Type B pancreatic cell (in vitro differentiated cells): ENCODE measurements around the gene PCNX4. TPM values are rescaled to one million over a fixed set of nuclear protein-coding genes. Genes with fewer than 3 reads are reported as not detected.

Experiments used
- DNase-seq: peaks from one replicate; pipeline ENCODE4 v3.0.0; 2021; ENCODE audit warnings: mixed read lengths; ENCODE audit not compliant: unreplicated experiment; ENCODE audit errors: extremely low spot score
- H3K27ac Mint-ChIP-seq: 2 replicates; pipeline ENCODE4 v1.8.0; 2021; ENCODE audit warnings: mild to moderate bottlenecking, mixed read lengths
- H3K27me3 Mint-ChIP-seq: 2 replicates; pipeline ENCODE4 v1.8.0; 2021; ENCODE audit warnings: mixed read lengths
- H3K36me3 Mint-ChIP-seq: 2 replicates; pipeline ENCODE4 v1.8.0; 2021; ENCODE audit warnings: mixed read lengths
- H3K4me1 Mint-ChIP-seq: one replicate; pipeline ENCODE4 v1.8.0; 2021; ENCODE audit warnings: mixed read lengths; ENCODE audit not compliant: unreplicated experiment
- H3K4me3 Mint-ChIP-seq: 2 replicates; pipeline ENCODE4 v1.8.0; 2021; ENCODE audit warnings: mild to moderate bottlenecking, mixed read lengths
- H3K9me3 Mint-ChIP-seq: 2 replicates; pipeline ENCODE4 v1.8.0; 2021; ENCODE audit warnings: mixed read lengths
- total RNA-seq: library from RNA; stranded (reverse); gene quantifications from 2 replicates; pipeline ENCODE4 v1.2.1, GENCODE V29; 2021; ENCODE audit warnings: low replicate concordance
- TF ChIP-seq, protein P1 (sequence below): fragments of 200-600 bp; sonication (generic); conservative IDR thresholded peaks from 2 replicates; pipeline ENCODE4 v1.5.0; 2021; ENCODE audit warnings: antibody characterized with exemption, mild to moderate bottlenecking

Gene PCNX4
- total RNA-seq, 1 donor from 2014 or later = 70.2 TPM

DNA sequence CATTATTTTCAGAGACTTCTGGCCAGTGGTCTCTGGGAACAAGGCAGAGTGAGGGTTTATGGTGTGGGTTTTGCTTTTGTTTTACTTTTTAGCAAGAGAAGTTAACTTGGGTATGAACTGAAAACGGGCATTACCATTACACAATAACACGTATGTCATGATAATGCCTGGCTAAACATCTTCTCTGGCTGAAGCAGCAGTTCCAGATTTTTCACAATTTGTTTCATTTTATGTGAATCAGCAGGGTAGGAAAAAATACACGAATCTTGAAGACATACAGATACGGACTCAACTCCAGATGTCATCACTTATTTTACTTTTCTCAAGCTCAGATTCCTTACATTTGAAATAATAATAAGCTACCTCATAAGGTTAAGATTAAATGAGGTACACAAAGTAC lies 2.5 kb upstream of the PCNX4 start:
- Mint-ChIP-seq H3K27me3 (no peaks in the 10 kb centered on the region), H3K4me3 (peak overlapping the region; percentile 33), H3K9me3 (no peaks in the 10 kb centered on the region), H3K27ac (no peak overlapping the region), H3K36me3 (no peaks in the 10 kb centered on the region), H3K4me1 (peaks cover 14% of the 10 kb centered on the region)
- no peak for DNase-seq
- TF ChIP-seq, protein P1, sequence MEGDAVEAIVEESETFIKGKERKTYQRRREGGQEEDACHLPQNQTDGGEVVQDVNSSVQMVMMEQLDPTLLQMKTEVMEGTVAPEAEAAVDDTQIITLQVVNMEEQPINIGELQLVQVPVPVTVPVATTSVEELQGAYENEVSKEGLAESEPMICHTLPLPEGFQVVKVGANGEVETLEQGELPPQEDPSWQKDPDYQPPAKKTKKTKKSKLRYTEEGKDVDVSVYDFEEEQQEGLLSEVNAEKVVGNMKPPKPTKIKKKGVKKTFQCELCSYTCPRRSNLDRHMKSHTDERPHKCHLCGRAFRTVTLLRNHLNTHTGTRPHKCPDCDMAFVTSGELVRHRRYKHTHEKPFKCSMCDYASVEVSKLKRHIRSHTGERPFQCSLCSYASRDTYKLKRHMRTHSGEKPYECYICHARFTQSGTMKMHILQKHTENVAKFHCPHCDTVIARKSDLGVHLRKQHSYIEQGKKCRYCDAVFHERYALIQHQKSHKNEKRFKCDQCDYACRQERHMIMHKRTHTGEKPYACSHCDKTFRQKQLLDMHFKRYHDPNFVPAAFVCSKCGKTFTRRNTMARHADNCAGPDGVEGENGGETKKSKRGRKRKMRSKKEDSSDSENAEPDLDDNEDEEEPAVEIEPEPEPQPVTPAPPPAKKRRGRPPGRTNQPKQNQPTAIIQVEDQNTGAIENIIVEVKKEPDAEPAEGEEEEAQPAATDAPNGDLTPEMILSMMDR = no peak

GRCh38 chr14:60090864-60091519 lies 731 bp upstream of the PCNX4 start:
- TF ChIP-seq, protein P1 = no peak
- Mint-ChIP-seq H3K36me3 (peaks cover 5% of the 10 kb centered on the region), H3K9me3 (no peaks in the 10 kb centered on the region), H3K27ac (peak overlapping the region; percentile 94), H3K4me1 (peaks cover 32% of the 10 kb centered on the region), H3K4me3 (peak overlapping the region; percentile 98), H3K27me3 (no peaks in the 10 kb centered on the region)
- DNase-seq = no peak

GRCh38 chr14:60092526-60092920 lies 800 bp downstream of the PCNX4 start:
- TF ChIP-seq, protein P1 = no peak
- peak overlapping the region; percentile 94 for H3K27ac Mint-ChIP-seq
- no peaks in the 10 kb centered on the region for H3K9me3 Mint-ChIP-seq
- H3K4me1 Mint-ChIP-seq = peaks cover 32% of the 10 kb centered on the region
- peaks cover 5% of the 10 kb centered on the region for H3K36me3 Mint-ChIP-seq
- H3K27me3 Mint-ChIP-seq = no peaks in the 10 kb centered on the region
- DNase-seq = no peak
- H3K4me3 Mint-ChIP-seq = peak overlapping the region; percentile 98

- peak overlapping the region; percentile 98 for H3K4me3 Mint-ChIP-seq
- no peaks in the 10 kb centered on the region for H3K27me3 Mint-ChIP-seq
- peak overlapping the region; percentile 94 for H3K27ac Mint-ChIP-seq
- peaks cover 4% of the 10 kb centered on the region for H3K9me3 Mint-ChIP-seq
- peaks cover 32% of the 10 kb centered on the region for H3K4me1 Mint-ChIP-seq
- peaks cover 11% of the 10 kb centered on the region for H3K36me3 Mint-ChIP-seq
- TF ChIP-seq, protein P1 = no peak
- no peak for DNase-seq
Measured at GRCh38 chr14:60093080-60093479, 1.4 kb downstream of the PCNX4 start.

- Mint-ChIP-seq H3K27me3 (no peaks in the 10 kb centered on the region), H3K4me1 (peaks cover 32% of the 10 kb centered on the region), H3K36me3 (peaks cover 15% of the 10 kb centered on the region), H3K27ac (peak overlapping the region; percentile 94), H3K4me3 (peak overlapping the region; percentile 98), H3K9me3 (peaks cover 7% of the 10 kb centered on the region)
- TF ChIP-seq, protein P1 = no peak
- no peak for DNase-seq
Measured at GRCh38 chr14:60093606-60094005, 1.9 kb downstream of the PCNX4 start.
